Stimulated activated CD4-positive, alpha-beta T cell treated with anti-CD3 and anti-CD28 coated beads, Interleukin-2, amount 100 ng/mL, for 24 hours (primary cell): ENCODE measurements around the gene ITGB4.

Experiments used
- DNase-seq, 2 donors: peaks; one replicate each; pipeline ENCODE4 v3.0.0-alpha.2; 2020

Gene ITGB4

DNA sequence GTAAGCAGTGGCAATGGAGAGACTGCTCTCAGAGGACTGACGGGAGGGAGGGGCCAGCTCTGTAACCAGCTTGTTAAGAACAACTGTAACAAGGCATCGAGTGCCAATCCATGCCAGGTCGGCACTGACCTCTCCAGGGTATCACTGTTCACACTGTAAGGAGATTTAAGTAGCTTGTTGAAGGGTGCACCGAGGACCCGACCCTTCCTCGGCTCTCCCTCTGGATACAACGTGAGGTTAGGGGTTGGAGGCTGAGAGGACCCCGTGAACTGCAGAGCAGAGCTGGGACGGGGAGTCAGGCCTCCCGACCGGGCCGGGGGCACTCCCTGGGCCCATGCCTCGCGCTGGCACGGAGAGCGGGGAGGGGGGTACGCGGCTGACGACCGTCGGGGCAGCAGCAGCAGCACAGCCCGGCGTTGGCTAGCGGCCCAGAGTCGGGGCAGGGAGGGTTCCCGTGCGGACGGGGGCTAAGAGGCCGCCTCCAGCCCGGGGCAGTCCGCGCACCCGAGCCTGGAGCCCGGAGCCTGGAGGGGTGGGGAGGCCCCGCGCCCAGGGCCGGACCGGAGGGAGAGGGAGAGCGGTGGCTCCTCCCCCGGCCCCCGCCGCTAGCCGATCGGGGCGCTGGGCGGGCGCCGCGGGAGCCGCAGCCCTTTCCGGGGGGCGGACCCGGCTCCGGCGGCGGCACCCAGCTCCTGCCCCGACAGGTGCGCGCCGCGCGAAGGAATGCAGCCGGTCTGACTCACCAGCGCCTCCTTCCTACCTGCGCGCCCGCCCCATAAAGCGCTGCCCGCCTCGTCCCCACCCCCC lies at the start of gene ITGB4:
Gene ITGB4 (plus strand): TSS at position 804 of the 807 bp plus-strand sequence. CDS start 3,245 bp downstream, outside the sequence.
- peak; percentile 51 to 64 for DNase-seq

GRCh38 chr17:75672011-75672410 lies 49.2 kb upstream of the ITGB4 start:
- no peak for DNase-seq

GRCh38 chr17:75673487-75673886 lies 47.8 kb upstream of the ITGB4 start:
- no peak for DNase-seq

- DNase-seq = no peak
These were observed 44.8 kb upstream of the ITGB4 start for GRCh38 chr17:75676461-75676860.

DNA sequence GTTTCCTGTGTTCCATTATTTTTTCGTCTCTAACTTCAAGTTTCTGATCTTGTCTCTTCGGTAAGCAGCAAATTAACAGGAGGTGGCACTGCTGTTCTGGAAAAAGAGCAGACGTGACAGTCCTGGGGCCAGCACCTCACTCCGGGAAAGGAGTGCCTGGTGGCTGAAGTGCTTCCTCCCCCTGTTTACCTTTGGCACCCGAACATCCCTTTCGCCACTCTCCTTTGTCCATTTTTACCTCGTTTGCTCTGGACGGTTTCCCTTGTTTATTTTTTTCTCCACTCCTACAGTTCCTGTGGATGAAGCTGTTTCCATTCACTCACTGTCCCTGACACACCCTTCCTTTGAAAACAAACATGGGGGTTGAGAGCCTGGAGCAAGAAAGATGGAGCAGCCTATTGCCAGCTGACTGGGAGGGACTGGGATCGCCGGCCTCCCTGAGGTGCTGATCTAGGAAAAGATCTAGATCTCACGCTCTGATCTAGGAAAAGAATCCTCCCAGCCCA lies 41.5 kb upstream of the ITGB4 start:
- DNase-seq = no peak

GRCh38 chr17:75680431-75680830 lies 40.8 kb upstream of the ITGB4 start:
- DNase-seq = no peak

- no peak for DNase-seq
These were observed 40.0 kb upstream of the ITGB4 start for GRCh38 chr17:75681289-75681688.

DNA sequence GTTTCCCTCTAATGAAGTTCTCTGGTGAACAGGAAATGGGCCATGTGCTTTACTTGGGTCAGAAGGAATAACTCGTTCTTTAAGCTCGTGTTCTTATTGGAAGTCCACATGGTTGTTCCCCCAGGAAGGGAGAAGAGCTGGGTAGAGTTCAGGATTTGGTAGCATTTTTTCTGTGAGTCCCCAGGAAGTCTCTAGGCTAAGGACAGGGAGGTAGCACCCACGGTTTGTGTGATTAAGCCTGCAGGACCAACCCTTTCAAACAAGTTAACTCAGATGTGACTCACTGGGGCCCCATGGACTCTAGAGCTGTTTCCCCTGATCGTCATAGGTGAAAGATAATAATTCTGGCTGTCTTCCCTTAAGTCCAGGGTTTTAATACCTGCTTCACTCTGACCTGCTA lies 37.7 kb upstream of the ITGB4 start:
- no peak for DNase-seq

DNA sequence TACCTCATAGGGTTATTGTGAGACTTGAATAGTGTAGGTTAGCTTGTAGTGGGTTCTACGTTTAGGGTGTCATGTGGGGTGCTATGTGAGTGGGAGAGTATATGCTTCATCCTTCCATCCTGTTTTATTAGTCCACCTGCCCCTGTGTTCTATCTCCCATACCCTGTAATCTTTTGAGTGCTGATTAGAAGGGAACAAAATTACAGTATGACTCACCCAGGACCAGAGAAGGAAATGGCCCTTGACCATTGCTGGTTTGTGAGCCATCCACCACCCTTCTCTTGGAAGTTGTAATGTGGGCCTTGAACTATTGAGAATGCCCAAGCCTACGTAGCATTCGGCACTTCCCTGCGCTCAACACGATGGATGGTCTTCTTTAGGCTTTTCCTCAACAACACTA lies 37.0 kb upstream of the ITGB4 start:
- DNase-seq = no peak

DNA sequence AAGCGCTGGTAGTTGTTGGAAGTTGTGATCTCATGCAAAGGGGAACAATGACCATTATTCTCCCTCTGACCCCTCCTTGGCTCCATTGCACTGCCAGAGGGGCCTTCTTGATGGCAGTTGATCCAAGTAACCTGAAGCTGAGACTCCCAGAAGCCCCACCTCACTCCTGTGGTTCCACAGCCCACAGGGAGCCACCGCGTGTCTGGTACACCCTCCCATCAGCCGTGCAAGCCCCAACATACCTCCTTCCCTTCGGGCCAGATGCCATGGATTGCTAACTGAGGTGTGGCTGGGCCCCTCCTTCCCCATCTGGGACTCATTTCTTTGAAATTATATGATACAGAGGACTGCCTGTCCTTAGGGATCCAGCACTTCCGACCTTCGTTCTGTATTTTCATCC lies 36.3 kb upstream of the ITGB4 start:
- no peak for DNase-seq

DNA sequence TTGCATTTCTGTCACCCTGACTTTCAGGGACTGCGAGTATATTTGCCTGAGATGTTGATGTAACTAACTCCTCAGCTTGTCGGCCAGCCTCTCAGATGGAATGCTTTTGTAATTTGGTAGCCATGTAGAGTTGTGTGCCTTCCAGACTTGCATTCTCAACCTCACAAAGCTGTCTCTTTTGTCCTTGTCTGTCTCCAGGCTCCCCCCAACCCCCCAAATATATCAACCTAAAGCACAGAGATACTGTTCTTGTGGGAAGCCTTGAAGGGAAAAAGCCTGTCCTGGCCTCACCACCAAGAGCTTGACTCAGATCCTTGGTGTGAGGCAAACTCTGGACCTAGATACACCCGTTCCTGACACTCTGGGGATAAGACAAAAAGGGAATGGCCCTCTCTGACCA lies 35.8 kb upstream of the ITGB4 start:
- no peak for DNase-seq

GRCh38 chr17:75688209-75688825 lies 32.9 kb upstream of the ITGB4 start:
- no peak for DNase-seq

- DNase-seq = peak in 1 of 2 donors; percentile 31
These were observed 31.8 kb upstream of the ITGB4 start for GRCh38 chr17:75689441-75689873.

- DNase-seq = peak in 1 of 2 donors; percentile 56
These were observed 29.9 kb upstream of the ITGB4 start for GRCh38 chr17:75691371-75691791.

DNA sequence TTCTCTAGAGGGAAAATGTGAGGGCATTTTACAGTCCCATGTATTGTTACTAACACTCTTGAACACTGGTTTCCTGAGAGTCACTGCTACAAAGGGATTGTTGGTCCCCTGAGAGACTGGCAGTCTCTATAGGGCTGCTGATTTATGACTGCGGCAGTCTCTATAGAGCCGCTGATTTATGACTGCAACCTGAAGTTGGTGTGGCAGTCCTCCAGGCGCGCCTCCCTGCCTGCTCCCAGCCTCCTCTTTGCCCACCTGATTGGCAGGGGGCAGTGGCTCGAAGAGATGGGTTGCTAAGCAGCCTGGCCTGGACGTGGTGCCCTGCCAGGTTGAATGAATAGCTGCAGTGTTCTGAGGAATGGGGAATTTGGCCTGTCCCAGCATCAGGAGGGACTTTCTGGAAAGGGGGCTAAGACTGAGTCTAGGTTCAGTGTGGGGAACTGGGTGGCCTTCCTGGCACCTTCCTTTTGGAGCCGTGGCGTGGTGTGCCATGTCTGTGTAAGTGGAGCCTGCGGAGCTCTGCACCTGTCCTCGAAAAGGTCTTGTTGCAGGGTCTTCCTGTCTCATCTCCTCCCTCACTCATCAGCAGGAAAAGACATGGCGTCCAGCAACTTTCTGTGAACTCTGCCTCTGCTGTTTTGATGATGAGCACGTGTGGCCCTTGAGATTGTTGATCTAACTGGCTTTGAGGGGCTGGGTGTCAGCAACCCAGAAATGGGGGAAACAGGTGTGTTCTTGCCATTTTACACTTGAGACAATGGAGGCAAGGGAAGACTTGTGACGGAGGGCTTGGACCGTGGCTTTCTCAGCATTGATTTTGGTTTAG lies 29.2 kb upstream of the ITGB4 start:
- no peak for DNase-seq

DNA sequence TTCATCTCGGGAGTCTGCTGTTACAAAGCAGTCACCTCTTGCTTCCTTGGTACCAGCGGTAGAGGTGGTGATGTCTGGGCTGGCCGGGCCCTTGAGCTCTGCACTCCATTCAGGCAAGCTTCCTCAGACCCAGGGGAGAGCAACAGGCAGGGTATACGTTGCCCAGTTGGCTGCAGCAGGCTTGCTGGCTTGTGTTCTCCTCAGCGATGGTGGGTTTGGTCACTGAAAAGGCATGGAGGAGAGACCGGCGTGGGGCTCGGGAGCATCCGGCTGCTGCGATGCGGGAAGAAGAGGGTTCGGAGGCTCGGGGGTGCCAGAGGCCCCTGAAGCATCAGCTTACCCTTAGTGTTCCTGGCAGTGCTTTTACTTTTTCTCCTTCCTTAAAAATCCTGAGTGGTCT lies 28.3 kb upstream of the ITGB4 start:
- DNase-seq = no peak

GRCh38 chr17:75693500-75694481 lies 27.5 kb upstream of the ITGB4 start:
- DNase-seq = no peak

DNA sequence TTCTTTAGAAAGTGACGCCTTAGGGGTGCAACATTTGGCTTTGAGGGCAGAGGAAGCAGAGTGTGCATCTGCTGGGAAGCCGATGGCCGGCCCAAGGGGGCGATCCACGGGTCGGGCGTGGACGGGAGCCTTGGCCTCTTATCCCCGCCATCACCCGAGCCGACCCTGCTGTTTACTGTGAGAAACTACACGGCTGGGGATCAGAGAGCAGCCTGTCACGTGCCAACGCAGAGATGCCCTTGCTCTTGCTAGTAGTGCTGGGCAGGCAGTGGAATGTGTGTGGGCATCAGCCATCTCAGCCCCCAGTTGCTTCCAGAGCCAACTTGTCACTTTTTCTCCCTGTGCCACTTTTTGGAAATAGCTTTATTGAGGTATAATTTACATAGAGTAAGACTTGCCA lies 26.7 kb upstream of the ITGB4 start:
- DNase-seq = no peak

DNA sequence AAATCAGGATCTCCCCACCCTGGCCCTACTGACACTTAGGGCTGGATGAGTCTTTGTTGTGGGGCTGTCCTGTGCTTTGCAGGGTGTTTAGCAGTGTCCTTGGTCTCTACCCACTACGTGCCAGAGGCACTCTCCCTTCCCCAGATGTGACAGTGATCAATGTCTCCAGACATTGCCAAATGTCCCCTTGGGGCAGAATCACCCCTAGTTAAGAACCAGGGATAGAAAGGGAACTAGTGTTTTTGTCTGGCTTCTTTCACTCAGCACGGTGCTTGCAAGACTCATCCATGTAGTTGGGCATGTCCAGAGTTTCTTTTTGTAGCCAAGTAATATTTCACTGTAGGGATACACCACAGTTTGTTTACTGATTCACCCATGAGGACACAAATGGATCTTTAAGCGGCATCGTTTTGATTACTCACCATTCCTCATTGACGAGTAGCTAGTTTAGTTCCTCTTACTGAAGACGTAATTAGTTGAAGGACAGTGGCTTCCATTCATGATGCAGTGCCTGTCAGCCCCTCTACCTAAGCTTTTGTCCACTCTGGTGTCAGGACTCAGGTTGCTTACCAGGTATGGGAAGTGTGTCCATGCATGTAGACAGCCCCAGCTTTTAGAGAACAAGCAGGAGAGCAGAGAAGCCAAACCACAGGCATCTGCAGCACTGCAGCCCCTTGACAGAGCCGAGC lies 26.0 kb upstream of the ITGB4 start:
- no peak for DNase-seq

DNA sequence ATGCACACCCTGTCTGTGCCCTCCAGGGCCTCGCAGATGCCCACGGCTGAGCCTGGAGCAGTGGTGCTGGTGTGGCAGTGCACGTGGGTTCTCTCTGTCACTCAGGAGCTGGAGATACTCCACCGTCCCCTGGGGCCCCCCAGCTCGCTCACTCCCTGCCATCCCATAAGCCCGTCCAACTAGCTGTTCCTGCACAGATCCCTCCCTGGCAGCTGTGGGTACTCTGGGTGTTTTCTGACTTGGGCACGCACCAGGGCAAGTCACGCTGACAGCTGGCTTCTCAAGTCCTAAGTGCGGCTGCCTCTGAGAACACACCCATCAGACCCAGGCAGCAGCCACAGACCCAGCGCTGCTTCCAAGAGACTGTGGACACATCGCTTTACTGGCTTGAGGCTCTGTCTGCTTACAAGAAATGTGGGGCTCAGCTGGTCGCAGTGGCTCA lies 25.4 kb upstream of the ITGB4 start:
- DNase-seq = no peak

- no peak for DNase-seq
These were observed 23.5 kb upstream of the ITGB4 start for GRCh38 chr17:75697651-75698291.
